Nephron (organoid): ENCODE measurements around the gene FGGY.

Experiments
- H3K27ac Mint-ChIP-seq, 3 experiments: 2 replicates each; pipeline ENCODE4 v1.8.0; 2020; ENCODE audit warnings: mixed read lengths in 3 of 3, mild to moderate bottlenecking in 2 of 3, moderate library complexity in 1 of 3
- H3K27me3 Mint-ChIP-seq: 2 replicates; pipeline ENCODE4 v1.8.0; 2021; ENCODE audit warnings: low read depth, mild to moderate bottlenecking, moderate library complexity, mixed read lengths
- H3K36me3 Mint-ChIP-seq: 2 replicates; pipeline ENCODE4 v1.8.0; 2020; ENCODE audit warnings: low read depth, mixed read lengths
- H3K4me1 Mint-ChIP-seq: 2 replicates; pipeline ENCODE4 v1.8.0; 2020; ENCODE audit warnings: mixed read lengths
- H3K4me3 Mint-ChIP-seq, 3 experiments: 2 replicates each; pipeline ENCODE4 v1.8.0; 2020; ENCODE audit warnings: mild to moderate bottlenecking in 3 of 3, mixed read lengths in 3 of 3, moderate library complexity in 2 of 3
- H3K9me3 Mint-ChIP-seq: 2 replicates; pipeline ENCODE4 v1.8.0; 2020; ENCODE audit warnings: mixed read lengths
- CTCF ChIP-seq, 3 experiments: fragments of 200-600 bp; sonication (generic); IDR thresholded peaks; one replicate each; pipeline ENCODE4 v1.5.0; 2021; ENCODE audit warnings: antibody characterized with exemption in 3 of 3; ENCODE audit not compliant: unreplicated experiment in 3 of 3

FGGY gene

GRCh38 chr1:59498640-59499039 is 201.7 kb downstream of the FGGY start:
- peaks cover 21% of the 10 kb centered on the region for H3K9me3 Mint-ChIP-seq
- peaks cover 9% of the 10 kb centered on the region for H3K36me3 Mint-ChIP-seq
- peak overlapping the region; percentile 84 to 87 (median 84) for H3K27ac Mint-ChIP-seq
- H3K27me3 Mint-ChIP-seq, result no peaks in the 10 kb centered on the region
- peaks cover 36% of the 10 kb centered on the region for H3K4me1 Mint-ChIP-seq
- H3K4me3 Mint-ChIP-seq, result no peak overlapping the region
- no peak for TF ChIP-seq CTCF (IDR thresholded peaks at IDR 0.05; ENCODE audit: unreplicated experiment in 3 of 3)

GRCh38 chr1:59499273-59499942 is 202.5 kb downstream of the FGGY start:
- peak overlapping the region; percentile 84 to 87 (median 84) for H3K27ac Mint-ChIP-seq
- no peak overlapping the region for H3K4me3 Mint-ChIP-seq
- peaks cover 16% of the 10 kb centered on the region for H3K9me3 Mint-ChIP-seq
- H3K27me3 Mint-ChIP-seq, result no peaks in the 10 kb centered on the region
- peaks cover 9% of the 10 kb centered on the region for H3K36me3 Mint-ChIP-seq
- peaks cover 39% of the 10 kb centered on the region for H3K4me1 Mint-ChIP-seq
- no peak for TF ChIP-seq CTCF (IDR thresholded peaks at IDR 0.05; ENCODE audit: unreplicated experiment in 3 of 3)

GRCh38 chr1:59499943-59500569 is 203.2 kb downstream of the FGGY start:
- Mint-ChIP-seq H3K4me3 (no peak overlapping the region), H3K4me1 (peaks cover 44% of the 10 kb centered on the region), H3K36me3 (peaks cover 9% of the 10 kb centered on the region), H3K9me3 (peaks cover 12% of the 10 kb centered on the region), H3K27me3 (no peaks in the 10 kb centered on the region), H3K27ac (peak overlapping the region; percentile 84 to 87 (median 84))
- TF ChIP-seq CTCF (IDR thresholded peaks at IDR 0.05; ENCODE audit: unreplicated experiment in 3 of 3), result no peak

- TF ChIP-seq CTCF (IDR thresholded peaks at IDR 0.05; ENCODE audit: unreplicated experiment in 3 of 3), result no peak
- peaks cover 4% of the 10 kb centered on the region for H3K9me3 Mint-ChIP-seq
- H3K36me3 Mint-ChIP-seq, result peaks cover 2% of the 10 kb centered on the region
- peaks cover 51% of the 10 kb centered on the region for H3K4me1 Mint-ChIP-seq
- no peak overlapping the region for H3K4me3 Mint-ChIP-seq
- H3K27ac Mint-ChIP-seq, result peak overlapping the region; percentile 6 to 84 (median 22)
- H3K27me3 Mint-ChIP-seq, result no peaks in the 10 kb centered on the region
These were observed 204.3 kb downstream of the FGGY start for GRCh38 chr1:59500950-59501742.

GRCh38 chr1:59502009-59502691 is 205.3 kb downstream of the FGGY start:
- no peak overlapping the region for H3K4me3 Mint-ChIP-seq
- H3K9me3 Mint-ChIP-seq, result peaks cover 3% of the 10 kb centered on the region
- TF ChIP-seq CTCF (IDR thresholded peaks at IDR 0.05; ENCODE audit: unreplicated experiment in 3 of 3), result no peak
- no peaks in the 10 kb centered on the region for H3K27me3 Mint-ChIP-seq
- peaks cover 57% of the 10 kb centered on the region for H3K4me1 Mint-ChIP-seq
- no peaks in the 10 kb centered on the region for H3K36me3 Mint-ChIP-seq
- peak overlapping the region; percentile 6 to 36 (median 30) for H3K27ac Mint-ChIP-seq
